OCI-LY7 (cell line): ENCODE data around the gene RTP2.

ENCODE experiments used
- CTCF ChIP-seq: fragments of 200-600 bp; sonication (generic); conservative IDR thresholded peaks from 2 replicates; pipeline ENCODE4 v1.5.1; 2014; ENCODE audit warnings: mild to moderate bottlenecking, antibody characterized with exemption, low read length, moderate library complexity, mixed read lengths
- EZH2phosphoT487 ChIP-seq: fragments of 200-600 bp; sonication (generic); IDR thresholded peaks from 2 replicates; pipeline ENCODE4 v1.6.1; 2018; ENCODE audit warnings: low read depth, borderline replicate concordance, mild to moderate bottlenecking, mixed run types, antibody characterized with exemption, low read length, moderate library complexity, mixed read lengths

DNA sequence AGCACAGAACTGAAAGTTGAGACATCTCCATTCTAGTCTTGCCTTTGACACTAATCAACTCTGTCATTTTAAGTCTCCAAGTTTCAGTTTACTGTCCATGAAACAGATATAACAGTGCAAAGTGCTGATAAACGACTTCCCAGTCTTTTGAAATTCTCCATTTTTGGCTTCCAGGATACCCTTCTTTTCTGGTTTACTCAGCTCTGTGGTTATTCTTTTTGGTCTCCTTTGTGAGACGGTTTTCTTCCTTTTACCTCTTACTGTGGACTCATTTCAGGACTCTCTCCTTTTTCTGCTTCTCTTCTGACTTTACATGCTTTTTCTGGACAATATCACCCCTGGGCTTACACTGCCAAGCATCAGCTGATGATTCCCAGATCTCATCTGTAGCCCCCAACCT, 51.1 kb downstream of the RTP2 start:
- TF ChIP-seq CTCF, result no peak
- TF ChIP-seq EZH2phosphoT487, result no peak
